GM10266 (cell line): Measurements from ENCODE around the gene NODAL.

Experiments used
- DNase-seq: peaks from one replicate; pipeline ENCODE4 v3.0.0; 2012; ENCODE audit errors: extremely low spot score
- CTCF ChIP-seq: IDR thresholded peaks from 2 replicates; pipeline ENCODE4 v1.5.1; 2012; ENCODE audit warnings: mild to moderate bottlenecking, low read depth; ENCODE audit not compliant: control insufficient read depth, insufficient read depth; ENCODE audit errors: missing control alignments

The NODAL gene

GRCh38 chr10:70461397-70462348, 20.2 kb upstream of the NODAL start:
- peak; percentile 89 for TF ChIP-seq CTCF
- peak; percentile 85 for DNase-seq

DNA sequence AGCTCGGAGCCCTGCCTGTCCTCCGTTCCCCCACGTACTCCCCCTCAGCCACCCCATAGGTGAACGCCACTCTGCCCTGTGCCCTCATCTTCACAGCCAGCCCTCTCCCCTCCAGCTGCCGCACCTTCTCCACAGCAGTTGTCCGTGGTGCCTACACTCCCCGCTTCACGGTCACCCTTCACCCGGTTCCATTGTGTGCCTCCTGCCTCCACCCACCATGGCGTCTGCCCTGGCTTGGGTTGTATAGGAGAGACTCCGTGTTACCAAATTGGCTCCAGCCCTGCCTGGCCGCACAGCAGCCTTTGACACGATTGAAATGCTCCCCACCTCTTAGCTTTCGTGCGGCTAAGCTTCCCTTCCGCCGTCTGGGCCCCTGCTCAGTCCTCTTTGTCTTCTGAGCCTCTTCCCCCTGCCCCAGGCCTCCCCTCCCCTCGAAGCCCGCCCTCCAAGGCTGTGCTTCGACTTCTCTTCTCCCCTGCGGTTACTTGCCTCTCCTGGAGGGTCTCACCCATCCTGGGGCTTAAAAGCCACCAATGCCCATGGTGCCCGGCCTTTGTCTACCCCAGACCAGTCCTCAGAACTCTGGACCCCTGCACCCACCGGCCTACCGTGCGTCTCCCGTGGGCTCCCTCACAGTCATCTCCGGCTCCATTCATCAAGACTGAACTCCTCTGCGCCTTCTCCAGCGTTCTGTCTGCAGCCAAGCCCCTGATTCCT, 18.5 kb upstream of the NODAL start:
- no peak for DNase-seq
- TF ChIP-seq CTCF, result no peak

- no peak for DNase-seq
- no peak for TF ChIP-seq CTCF
Observed at GRCh38 chr10:70459061-70459773, 17.7 kb upstream of the NODAL start.

- no peak for DNase-seq
- TF ChIP-seq CTCF, result no peak
Observed at GRCh38 chr10:70458329-70459060, 17.0 kb upstream of the NODAL start.

DNA sequence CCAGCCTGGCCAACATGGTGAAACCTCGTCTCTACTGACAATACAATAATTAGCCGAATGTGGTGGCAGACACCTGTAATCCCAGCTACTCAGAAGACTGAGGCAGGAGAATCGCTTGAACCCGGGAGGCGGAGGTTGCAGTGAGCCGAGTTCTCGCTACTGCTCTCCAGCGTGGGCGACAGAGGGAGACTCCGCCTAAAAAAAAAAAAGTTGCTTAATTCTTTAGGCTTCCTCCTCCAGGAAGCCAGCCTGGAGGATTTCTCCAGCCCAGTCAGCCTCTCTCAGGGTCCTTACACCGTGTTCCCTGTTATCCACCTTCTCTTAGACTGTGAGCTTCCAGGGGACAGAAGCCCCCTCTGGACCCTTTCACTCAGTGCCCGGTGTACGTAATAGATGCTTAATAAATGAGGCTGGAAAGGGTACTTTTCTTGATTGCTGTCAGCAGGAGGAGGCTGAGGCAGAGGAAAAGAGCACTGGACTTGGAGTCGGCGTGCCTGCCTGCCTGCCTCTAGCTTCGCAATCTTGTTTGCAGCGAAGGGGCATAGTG, 16.4 kb upstream of the NODAL start:
- no peak for TF ChIP-seq CTCF
- DNase-seq, result no peak

DNA sequence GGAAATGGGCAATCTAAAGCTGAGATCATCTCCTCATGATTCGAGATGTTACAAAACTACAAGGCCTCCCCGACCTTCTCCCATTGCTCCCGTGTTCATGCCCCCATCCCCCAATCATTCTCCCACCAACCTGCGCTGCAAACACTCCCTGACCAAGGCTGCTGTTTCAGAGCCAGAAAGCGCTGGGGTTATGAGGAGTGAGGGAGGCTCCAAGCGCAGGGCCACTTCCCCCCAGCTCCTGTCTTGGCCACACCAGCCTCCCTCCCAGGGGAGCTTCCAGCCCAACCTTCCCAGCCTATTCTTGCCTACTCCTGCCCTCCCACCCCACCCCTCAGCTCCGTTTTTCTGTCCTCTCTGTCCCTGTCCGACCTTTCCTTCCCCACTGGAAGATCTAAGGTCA, 14.7 kb upstream of the NODAL start:
- DNase-seq, result no peak

More for the DNA sequence above, 14.7 kb upstream of the NODAL start:
- no peak for TF ChIP-seq CTCF
